ENCODE results near the gene CKS1B.
A peak's percentile ranks its signal among the peaks of the same experiment; 100 is the strongest.

GRCh38 chr1:154972517-154973343 lies 1.8 kb upstream of the CKS1B start:
- TF ChIP-seq CTCF (IDR thresholded peaks at IDR 0.05) (no peak), POLR2AphosphoS5 (IDR thresholded peaks at IDR 0.05) (peak; percentile 89 to 95)
